Right lobe of liver (tissue), 4 donors: ENCODE results near the gene PLEKHA1.

Experiments used
- POLR2A ChIP-seq: fragments of 450-650 bp; IDR thresholded peaks from one replicate; pipeline ENCODE4 v1.6.1; 2017; ENCODE audit warnings: antibody characterized with exemption, mild to moderate bottlenecking
- TF ChIP-seq, protein P1 (sequence below), 4 donors: fragments of 200-600 bp in 3 of 4; fragments of 450-650 bp in 1 of 4; IDR thresholded peaks; one replicate each; pipeline versions ENCODE4 v1.5.1 to v1.8.0; 2016 to 2022; ENCODE audit warnings: antibody characterized with exemption in 4 of 4, mild to moderate bottlenecking in 2 of 4
- donor health status: DM: no; HTN: no; CAD: no.
- donor health status: DM: no; HTN: no; CAD: no.
- donor health status: DM: no; HTN: yes; CAD: no.

DNA sequence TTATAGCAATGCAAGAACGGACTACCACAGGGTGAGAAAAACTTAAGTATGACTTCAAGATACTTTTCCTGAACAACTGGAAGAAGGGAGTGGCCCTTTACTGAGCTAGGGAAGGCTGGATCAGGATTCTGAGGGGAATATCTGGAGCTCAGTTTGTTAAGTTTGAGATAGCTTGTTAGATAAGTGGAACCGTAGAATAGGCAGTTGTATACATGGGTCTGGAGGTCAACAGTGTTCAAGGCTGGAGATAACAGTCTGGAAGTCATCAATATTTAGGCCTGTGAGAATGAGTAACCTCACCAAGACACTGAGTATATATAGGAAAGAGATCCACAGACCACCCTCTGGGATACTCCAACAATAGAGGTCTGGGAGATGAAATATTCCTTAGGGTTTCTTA lies 7.2 kb downstream of the PLEKHA1 start:
- TF ChIP-seq, protein P1, sequence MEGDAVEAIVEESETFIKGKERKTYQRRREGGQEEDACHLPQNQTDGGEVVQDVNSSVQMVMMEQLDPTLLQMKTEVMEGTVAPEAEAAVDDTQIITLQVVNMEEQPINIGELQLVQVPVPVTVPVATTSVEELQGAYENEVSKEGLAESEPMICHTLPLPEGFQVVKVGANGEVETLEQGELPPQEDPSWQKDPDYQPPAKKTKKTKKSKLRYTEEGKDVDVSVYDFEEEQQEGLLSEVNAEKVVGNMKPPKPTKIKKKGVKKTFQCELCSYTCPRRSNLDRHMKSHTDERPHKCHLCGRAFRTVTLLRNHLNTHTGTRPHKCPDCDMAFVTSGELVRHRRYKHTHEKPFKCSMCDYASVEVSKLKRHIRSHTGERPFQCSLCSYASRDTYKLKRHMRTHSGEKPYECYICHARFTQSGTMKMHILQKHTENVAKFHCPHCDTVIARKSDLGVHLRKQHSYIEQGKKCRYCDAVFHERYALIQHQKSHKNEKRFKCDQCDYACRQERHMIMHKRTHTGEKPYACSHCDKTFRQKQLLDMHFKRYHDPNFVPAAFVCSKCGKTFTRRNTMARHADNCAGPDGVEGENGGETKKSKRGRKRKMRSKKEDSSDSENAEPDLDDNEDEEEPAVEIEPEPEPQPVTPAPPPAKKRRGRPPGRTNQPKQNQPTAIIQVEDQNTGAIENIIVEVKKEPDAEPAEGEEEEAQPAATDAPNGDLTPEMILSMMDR (IDR thresholded peaks at IDR 0.05): no peak
- no peak for TF ChIP-seq POLR2A
